GM12875 (cell line): ENCODE measurements around the gene NR1H4.

Experiments used
- H3K4me3 ChIP-seq: one replicate; pipeline ENCODE4 v1.5.1; 2011; ENCODE audit warnings: low read depth, low read length, control low read depth
- CTCF ChIP-seq: IDR thresholded peaks from 2 replicates; pipeline ENCODE4 v1.5.1; 2011; ENCODE audit warnings: low read depth, mild to moderate bottlenecking, control low read depth, inconsistent platforms, low read length, moderate library complexity, borderline replicate concordance; ENCODE audit not compliant: insufficient read depth

Gene NR1H4

GRCh38 chr12:100437038-100437841, 36.4 kb upstream of the NR1H4 start:
- TF ChIP-seq CTCF = no peak
- no peak overlapping the region for H3K4me3 ChIP-seq

- no peak for TF ChIP-seq CTCF
- no peak overlapping the region for H3K4me3 ChIP-seq
These were observed 33.9 kb upstream of the NR1H4 start for GRCh38 chr12:100439797-100440196.

GRCh38 chr12:100442403-100442802, 31.3 kb upstream of the NR1H4 start:
- no peak for TF ChIP-seq CTCF
- H3K4me3 ChIP-seq = no peak overlapping the region

- H3K4me3 ChIP-seq = no peak overlapping the region
- no peak for TF ChIP-seq CTCF
These were observed 30.2 kb upstream of the NR1H4 start for GRCh38 chr12:100443434-100443833.

- TF ChIP-seq CTCF = no peak
- H3K4me3 ChIP-seq = no peak overlapping the region
These were observed 28.6 kb upstream of the NR1H4 start for GRCh38 chr12:100445081-100445481.

GRCh38 chr12:100447381-100447780, 26.3 kb upstream of the NR1H4 start:
- no peak overlapping the region for H3K4me3 ChIP-seq
- TF ChIP-seq CTCF = no peak

GRCh38 chr12:100448656-100449055, 25.0 kb upstream of the NR1H4 start:
- no peak for TF ChIP-seq CTCF
- no peak overlapping the region for H3K4me3 ChIP-seq
